Measurements from ENCODE around the gene MMS19.

MMS19 gene

DNA sequence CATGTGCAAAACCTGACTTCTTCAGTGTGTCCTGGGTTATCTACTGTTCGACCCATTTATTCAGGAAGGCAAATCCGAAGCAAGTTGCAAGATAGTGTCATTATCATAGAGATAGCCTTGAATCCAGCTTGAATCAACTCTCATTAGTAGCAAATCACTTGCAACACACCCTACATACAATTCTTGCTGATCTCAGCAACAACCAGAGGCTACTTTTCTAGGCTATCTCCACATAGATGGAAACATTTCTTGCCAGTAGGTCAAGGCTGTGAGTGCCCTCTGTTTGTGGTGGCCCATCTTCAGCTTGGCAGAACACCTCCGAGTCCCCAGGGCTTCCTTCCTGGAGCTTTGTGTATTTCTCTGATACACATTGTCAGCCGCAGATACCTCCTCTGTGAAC, 12.5 kb upstream of the MMS19 start:
- TF ChIP-seq, protein P1, sequence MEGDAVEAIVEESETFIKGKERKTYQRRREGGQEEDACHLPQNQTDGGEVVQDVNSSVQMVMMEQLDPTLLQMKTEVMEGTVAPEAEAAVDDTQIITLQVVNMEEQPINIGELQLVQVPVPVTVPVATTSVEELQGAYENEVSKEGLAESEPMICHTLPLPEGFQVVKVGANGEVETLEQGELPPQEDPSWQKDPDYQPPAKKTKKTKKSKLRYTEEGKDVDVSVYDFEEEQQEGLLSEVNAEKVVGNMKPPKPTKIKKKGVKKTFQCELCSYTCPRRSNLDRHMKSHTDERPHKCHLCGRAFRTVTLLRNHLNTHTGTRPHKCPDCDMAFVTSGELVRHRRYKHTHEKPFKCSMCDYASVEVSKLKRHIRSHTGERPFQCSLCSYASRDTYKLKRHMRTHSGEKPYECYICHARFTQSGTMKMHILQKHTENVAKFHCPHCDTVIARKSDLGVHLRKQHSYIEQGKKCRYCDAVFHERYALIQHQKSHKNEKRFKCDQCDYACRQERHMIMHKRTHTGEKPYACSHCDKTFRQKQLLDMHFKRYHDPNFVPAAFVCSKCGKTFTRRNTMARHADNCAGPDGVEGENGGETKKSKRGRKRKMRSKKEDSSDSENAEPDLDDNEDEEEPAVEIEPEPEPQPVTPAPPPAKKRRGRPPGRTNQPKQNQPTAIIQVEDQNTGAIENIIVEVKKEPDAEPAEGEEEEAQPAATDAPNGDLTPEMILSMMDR (IDR thresholded peaks at IDR 0.05; ENCODE audit: low read depth, low read length): no peak
- H3K4me3 ChIP-seq (ENCODE audit: low read depth, low read length): no peak overlapping the region

- H3K4me3 ChIP-seq (ENCODE audit: low read depth, low read length): no peak overlapping the region
- TF ChIP-seq, protein P1 (IDR thresholded peaks at IDR 0.05; ENCODE audit: low read depth, low read length): no peak
Observed at GRCh38 chr10:97509120-97509680, 11.0 kb upstream of the MMS19 start.

DNA sequence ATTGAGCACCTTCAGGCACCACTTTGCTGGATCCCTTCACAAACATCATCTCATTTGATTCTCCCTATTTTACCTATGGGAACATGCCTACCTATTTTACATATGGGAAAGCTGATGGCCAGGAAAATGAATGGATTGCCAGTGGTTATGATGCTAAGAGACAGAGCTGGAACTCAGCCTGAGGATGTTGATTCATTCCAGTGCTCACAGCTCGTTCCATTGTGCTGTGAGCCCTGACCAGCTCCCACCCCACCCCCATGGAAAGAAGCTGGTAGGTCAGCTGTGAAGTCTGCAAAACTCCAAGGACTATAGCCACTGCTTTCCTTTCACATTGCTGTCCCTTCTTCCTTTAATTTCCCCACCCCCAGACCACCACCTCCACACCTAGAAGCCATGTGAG, 10.1 kb upstream of the MMS19 start:
- TF ChIP-seq, protein P1 (IDR thresholded peaks at IDR 0.05; ENCODE audit: low read depth, low read length): no peak
- H3K4me3 ChIP-seq (ENCODE audit: low read depth, low read length): no peak overlapping the region

- TF ChIP-seq, protein P1 (IDR thresholded peaks at IDR 0.05; ENCODE audit: low read depth, low read length): no peak
- no peak overlapping the region for H3K4me3 ChIP-seq (ENCODE audit: low read depth, low read length)
Observed at GRCh38 chr10:97506199-97506991, 8.2 kb upstream of the MMS19 start.

DNA sequence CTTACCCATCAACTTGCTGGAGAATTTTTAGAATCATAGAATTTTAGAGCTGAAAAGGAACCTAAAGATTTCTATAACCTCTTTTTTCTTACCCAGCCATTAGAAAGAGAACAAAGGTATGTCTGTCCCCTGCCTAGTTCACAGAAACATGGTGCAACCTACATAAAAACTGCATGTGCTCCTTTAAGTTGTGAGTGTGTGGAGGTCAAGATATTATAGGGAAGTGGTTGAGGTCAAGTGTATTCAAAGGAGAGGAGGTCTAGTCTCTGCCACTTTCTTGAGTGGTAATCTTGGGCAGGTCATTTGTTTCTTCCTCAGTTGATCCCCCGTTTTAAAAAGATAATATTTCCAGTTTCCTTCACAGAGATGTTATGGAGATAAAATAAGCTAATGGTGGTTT, 6.9 kb upstream of the MMS19 start:
- TF ChIP-seq, protein P1 (IDR thresholded peaks at IDR 0.05; ENCODE audit: low read depth, low read length): no peak
- H3K4me3 ChIP-seq (ENCODE audit: low read depth, low read length): no peak overlapping the region

DNA sequence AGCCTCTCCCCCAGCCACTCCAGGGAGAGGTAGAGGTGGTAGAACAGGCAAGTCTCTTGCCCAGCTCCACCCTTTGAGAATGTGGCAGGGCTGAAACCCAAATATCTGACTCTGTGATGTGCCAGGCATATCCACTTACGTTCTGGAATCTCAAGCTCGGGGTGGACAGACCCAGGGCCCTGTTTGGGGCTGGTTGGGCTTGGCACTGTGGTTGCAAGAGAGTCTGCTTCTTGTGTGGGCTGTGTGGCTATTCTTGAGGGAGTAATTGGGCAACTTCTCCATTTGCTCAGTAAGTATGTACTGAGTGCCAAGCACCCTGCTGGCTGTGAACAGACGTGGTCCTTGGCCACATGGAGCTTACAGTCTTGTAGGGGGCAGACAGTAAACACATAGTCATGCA, 5.2 kb upstream of the MMS19 start:
- H3K4me3 ChIP-seq (ENCODE audit: low read depth, low read length): no peak overlapping the region
- TF ChIP-seq, protein P1 (IDR thresholded peaks at IDR 0.05; ENCODE audit: low read depth, low read length): no peak

- H3K4me3 ChIP-seq (ENCODE audit: low read depth, low read length): no peak overlapping the region
- TF ChIP-seq, protein P1 (IDR thresholded peaks at IDR 0.05; ENCODE audit: low read depth, low read length): no peak
Observed at GRCh38 chr10:97502916-97503315, 4.7 kb upstream of the MMS19 start.

Measured in WI38 (cell line).